Uterus (tissue), 4 donors: Measurements from ENCODE around the gene RAB8A. TPM values are rescaled to one million over a fixed set of nuclear protein-coding genes. Genes with fewer than 3 reads are reported as not detected.

Source experiments
- DNase-seq, 2 donors: peaks; one replicate each; pipeline ENCODE4 v3.0.0-alpha.2; 2019 to 2020
- H3K27ac ChIP-seq, 2 donors: fragments of 200-600 bp; sonication (generic); 1 replicate in 1 of 2; 2 replicates in 1 of 2; pipeline ENCODE4 v1.5.1; 2016 to 2018
- H3K27me3 ChIP-seq, 2 donors: fragments of 200-600 bp; sonication (generic); one replicate each; pipeline ENCODE4 v1.5.1; 2018 to 2019; ENCODE audit warnings: control low read depth in 1 of 2
- H3K36me3 ChIP-seq, 2 donors: fragments of 200-600 bp; sonication (generic); one replicate each; pipeline ENCODE4 v1.5.1; 2019; ENCODE audit warnings: control low read depth in 1 of 2
- H3K4me1 ChIP-seq, 2 donors: fragments of 200-600 bp; sonication (generic); one replicate each; pipeline ENCODE4 v1.5.1; 2018 to 2019; ENCODE audit warnings: control low read depth in 1 of 2
- H3K4me3 ChIP-seq, 2 donors: fragments of 200-600 bp; sonication (generic); 1 replicate in 1 of 2; 2 replicates in 1 of 2; pipeline ENCODE4 v1.5.1; 2018 to 2019; ENCODE audit warnings: mild to moderate bottlenecking in 1 of 2
- H3K9me3 ChIP-seq, 2 donors: fragments of 200-600 bp; sonication (generic); one replicate each; pipeline ENCODE4 v1.5.1; 2019; ENCODE audit warnings: control low read depth in 1 of 2
- CTCF ChIP-seq, 4 experiments: fragments of 200-600 bp in 2 of 4; fragments of 450-650 bp in 2 of 4; sonication (generic) in 2 of 4; IDR thresholded peaks; one replicate each; pipeline ENCODE4 v1.5.1; 2016 to 2019; ENCODE audit warnings: antibody characterized with exemption in 4 of 4, mild to moderate bottlenecking in 2 of 4, moderate library complexity in 1 of 4
- POLR2A ChIP-seq, 2 donors: fragments of 450-650 bp; IDR thresholded peaks; one replicate each; pipeline ENCODE4 v1.6.1; 2016; ENCODE audit warnings: antibody characterized with exemption in 2 of 2, mild to moderate bottlenecking in 1 of 2, moderate library complexity in 1 of 2
- intact Hi-C: fragments of 100-400 bp; cut with DNase I; formaldehyde crosslinking; loops from one replicate; pipeline ENCODE4 v1.15.1; 2023; ENCODE audit warnings: low total_unique reads
- total RNA-seq, 4 donors: library from RNA; depleted of rRNA in 3 of 4; stranded (reverse); fragments of >200 nt in 3 of 4; gene quantifications; one replicate each; pipeline versions ENCODE4 v1.1.0 to v1.2.4, GENCODE V29; 2014 to 2023
- donor health status: DM: yes; HTN: yes; CAD: no.

RAB8A gene
- total RNA-seq = 10 to 100 TPM; 13.3 to 67.4 (median 40.7) TPM

- Histone ChIP-seq H3K9me3 (no peaks in the 10 kb centered on the region), H3K27me3 (no peaks in the 10 kb centered on the region), H3K4me3 (peak within 1 kb of the TSS; percentile 76 to 97), H3K36me3 (no peaks in the 10 kb centered on the region), H3K27ac (peak within 1 kb of the TSS; percentile 91 to 93), H3K4me1 (peaks cover 7 to 19% of the 10 kb centered on the region in 2 donors)
- peak; percentile 99 to 100 for DNase-seq
- TF ChIP-seq CTCF (IDR thresholded peaks at IDR 0.05) = peak; percentile 90 to 100 (median 98)
- TF ChIP-seq POLR2A (IDR thresholded peaks at IDR 0.05) = peak; percentile 27 to 47
- intact Hi-C loops = loop anchor here (5.0 kb wide), 1 partner anchor 69 kb away; no protein-coding TSS in a partner anchor
Observed at GRCh38 chr19:16111160-16111908, at the start of gene RAB8A. RAB8A (plus strand) TSS chr19:16111889; CDS start chr19:16111902, 13 bp downstream.

DNA sequence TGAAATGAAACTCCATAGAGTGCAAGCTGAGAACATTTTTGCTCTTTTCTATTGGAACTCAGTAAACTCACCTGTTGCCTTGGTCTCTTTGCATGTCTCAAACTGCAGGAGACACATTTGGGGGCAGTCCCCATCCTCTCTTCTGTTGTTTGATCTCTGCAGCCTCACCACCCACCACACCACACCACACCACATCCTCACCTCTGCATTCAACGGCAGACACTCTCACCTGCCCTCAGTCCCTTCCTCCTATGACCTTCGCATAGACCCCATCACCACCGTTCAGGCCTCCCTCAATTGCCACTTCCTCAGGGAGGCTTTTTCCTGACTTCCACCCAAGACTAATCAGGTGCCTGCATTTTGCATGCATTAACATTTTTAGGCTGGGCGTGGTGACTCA lies 49.7 kb upstream of the RAB8A start:
- H3K9me3 ChIP-seq = no peaks in the 10 kb centered on the region
- TF ChIP-seq CTCF (IDR thresholded peaks at IDR 0.05) = no peak
- TF ChIP-seq POLR2A (IDR thresholded peaks at IDR 0.05) = no peak
- H3K4me1 ChIP-seq = peaks cover 0 to 14% of the 10 kb centered on the region in 2 donors
- no peak overlapping the region for H3K27ac ChIP-seq
- H3K4me3 ChIP-seq = no peak overlapping the region
- DNase-seq = no peak
- H3K27me3 ChIP-seq = no peaks in the 10 kb centered on the region
- H3K36me3 ChIP-seq = no peaks in the 10 kb centered on the region
- intact Hi-C loops = no loop called here

- Histone ChIP-seq H3K4me1 (peaks cover 0 to 15% of the 10 kb centered on the region in 2 donors), H3K36me3 (no peaks in the 10 kb centered on the region), H3K4me3 (no peak overlapping the region), H3K27me3 (no peaks in the 10 kb centered on the region), H3K9me3 (no peaks in the 10 kb centered on the region), H3K27ac (no peak overlapping the region)
- DNase-seq = no peak
- TF ChIP-seq CTCF (IDR thresholded peaks at IDR 0.05) (peak; percentile 31 to 53 (median 46)), POLR2A (IDR thresholded peaks at IDR 0.05) (no peak)
- intact Hi-C loops = no loop called here
Observed at GRCh38 chr19:16062789-16063188, 48.9 kb upstream of the RAB8A start.

DNA sequence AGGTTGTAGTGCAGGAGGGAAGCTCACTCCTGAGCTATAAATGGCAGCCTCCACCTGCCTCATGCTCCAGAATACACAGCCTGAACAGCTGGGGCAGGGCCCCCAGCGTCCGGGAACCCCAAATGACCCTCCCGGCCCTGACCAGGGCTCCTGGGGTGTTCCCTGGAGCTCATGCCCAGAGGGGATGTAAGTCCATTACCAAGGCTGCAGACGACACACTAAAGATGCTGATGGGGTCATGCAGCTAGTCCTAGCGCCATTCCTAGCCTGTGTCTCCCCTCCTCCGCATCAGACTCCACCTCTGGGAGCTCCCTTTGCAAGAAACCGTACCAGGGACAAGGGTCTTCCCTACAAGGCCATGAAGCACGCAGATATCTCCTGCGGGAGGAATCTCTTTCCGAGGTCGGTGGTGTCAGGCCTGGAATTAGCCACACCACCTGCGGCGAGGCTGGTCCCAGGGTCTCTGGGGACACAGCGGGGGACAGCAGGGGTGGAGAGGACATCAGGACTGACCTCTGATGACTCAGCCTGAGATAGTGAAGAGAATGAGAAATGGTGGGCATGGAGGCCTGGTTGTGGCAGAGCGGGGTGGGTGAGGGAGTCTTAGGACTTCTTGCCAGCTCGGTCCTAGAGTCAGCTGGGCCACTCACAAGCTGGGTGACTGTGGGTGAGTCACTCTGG lies 47.3 kb upstream of the RAB8A start:
- no peak for DNase-seq
- H3K27ac ChIP-seq = peak overlapping the region; percentile 61 to 100
- H3K36me3 ChIP-seq = no peaks in the 10 kb centered on the region
- no peak for TF ChIP-seq CTCF (IDR thresholded peaks at IDR 0.05)
- no peak for TF ChIP-seq POLR2A (IDR thresholded peaks at IDR 0.05)
- intact Hi-C loops = no loop called here
- H3K9me3 ChIP-seq = no peaks in the 10 kb centered on the region
- H3K4me1 ChIP-seq = peaks cover 0 to 15% of the 10 kb centered on the region in 2 donors
- no peaks in the 10 kb centered on the region for H3K27me3 ChIP-seq
- H3K4me3 ChIP-seq = no peak overlapping the region

GRCh38 chr19:16066611-16067104 lies 45.0 kb upstream of the RAB8A start:
- no peaks in the 10 kb centered on the region for H3K36me3 ChIP-seq
- no peaks in the 10 kb centered on the region for H3K9me3 ChIP-seq
- peak overlapping the region; percentile 53 to 58 for H3K4me3 ChIP-seq
- peak overlapping the region; percentile 91 to 100 for H3K27ac ChIP-seq
- no peaks in the 10 kb centered on the region for H3K27me3 ChIP-seq
- H3K4me1 ChIP-seq = peaks cover 0 to 15% of the 10 kb centered on the region in 2 donors
- TF ChIP-seq CTCF (IDR thresholded peaks at IDR 0.05) (peak in 1 of 4 experiments; percentile 50), POLR2A (IDR thresholded peaks at IDR 0.05) (no peak)
- peak in 1 of 2 donors; percentile 65 for DNase-seq
- intact Hi-C loops = no loop called here
